SK-N-SH (cell line): Measurements from ENCODE around the gene WDR17. TPM values are rescaled to one million over a fixed set of nuclear protein-coding genes. Genes with fewer than 3 reads are reported as not detected.

Source experiments
- CTCF ChIA-PET: fragments of 300-600, 350-600 bp; formaldehyde crosslinking; extraction: SDS; loops from one replicate; lab custom pipeline; 2021; lab: Yijun Ruan, JAX
- POLR2A ChIA-PET: fragments of 350-600 bp; sonication (Branson Sonifier 250); formaldehyde crosslinking; extraction: SDS; loops from one replicate; lab custom pipeline; 2020; ENCODE audit warnings: antibody characterized with exemption, inconsistent platforms; lab: Yijun Ruan, JAX
- DNase-seq: peaks from one replicate; pipeline ENCODE4 v3.0.0; 2012
- H2AFZ ChIP-seq: fragments of 200-600 bp; sonication (generic); 2 replicates; pipeline ENCODE4 v1.8.1; 2016; ENCODE audit warnings: antibody characterized with exemption, mild to moderate bottlenecking, low read depth
- H3F3A ChIP-seq: fragments of 200-600 bp; sonication (generic); replicated peaks from 2 replicates; pipeline ENCODE3; 2016; ENCODE audit warnings: antibody characterized with exemption, mild to moderate bottlenecking; ENCODE audit not compliant: insufficient read depth
- H3K27ac ChIP-seq, 2 experiments: fragments of 200-500 bp in 1 of 2; fragments of 200-600 bp in 1 of 2; sonication (Bioruptor generic) in 1 of 2; sonication (generic), shearing (Covaris generic) in 1 of 2; 2 replicates each; pipeline versions ENCODE4 v1.5.1 to v1.6.1; 2014 to 2016; ENCODE audit warnings: low read depth in 2 of 2, inconsistent platforms in 1 of 2, low read length in 1 of 2, mild to moderate bottlenecking in 1 of 2, mixed read lengths in 1 of 2
- H3K27me3 ChIP-seq: fragments of 200-600 bp; sonication (generic), shearing (Covaris generic); 2 replicates; pipeline ENCODE4 v1.6.1; 2016; ENCODE audit warnings: mixed run types; ENCODE audit not compliant: insufficient read depth
- H3K36me3 ChIP-seq, 2 experiments: fragments of 200-500 bp in 1 of 2; fragments of 200-600 bp in 1 of 2; sonication (Bioruptor generic) in 1 of 2; sonication (generic) in 1 of 2; replicated peaks in 1 of 2; 2 replicates each; pipeline versions ENCODE3 to v1.5.1; 2014 to 2016; ENCODE audit warnings: low read length in 1 of 2, mild to moderate bottlenecking in 1 of 2; ENCODE audit not compliant: insufficient read depth in 2 of 2, control insufficient read depth in 1 of 2
- H3K4me1 ChIP-seq, 2 experiments: fragments of 200-500 bp in 1 of 2; fragments of 200-600 bp in 1 of 2; sonication (Bioruptor generic) in 1 of 2; sonication (generic), shearing (Covaris generic) in 1 of 2; 2 replicates each; pipeline versions ENCODE4 v1.5.1 to v1.6.1; 2014 to 2016; ENCODE audit warnings: low read depth in 1 of 2, low read length in 1 of 2, mixed run types in 1 of 2; ENCODE audit not compliant: insufficient read depth in 2 of 2, control insufficient read depth in 1 of 2
- H3K4me2 ChIP-seq: fragments of 200-600 bp; sonication (generic), shearing (Covaris generic); 2 replicates; pipeline ENCODE4 v1.6.1; 2017; ENCODE audit warnings: mixed run types
- H3K4me3 ChIP-seq, 2 experiments: fragments of 200-500 bp in 1 of 2; fragments of 200-600 bp in 1 of 2; sonication (Bioruptor generic) in 1 of 2; sonication (generic), shearing (Covaris generic) in 1 of 2; 2 replicates each; pipeline versions ENCODE4 v1.5.1 to v1.8.1; 2014 to 2016; ENCODE audit warnings: low read depth in 2 of 2, inconsistent platforms in 1 of 2, low read length in 1 of 2, mild to moderate bottlenecking in 1 of 2, mixed read lengths in 1 of 2, moderate library complexity in 1 of 2
- H3K79me2 ChIP-seq: fragments of 200-600 bp; sonication (generic); 2 replicates; pipeline ENCODE4 v1.8.1; 2017; ENCODE audit warnings: mild to moderate bottlenecking; ENCODE audit not compliant: insufficient read depth
- H3K9ac ChIP-seq: fragments of 200-600 bp; sonication (generic); 2 replicates; pipeline ENCODE4 v1.6.1; 2017; ENCODE audit warnings: mixed run types
- H3K9me2 ChIP-seq: fragments of 200-600 bp; sonication (generic); 2 replicates; pipeline ENCODE4 v1.6.1; 2017; ENCODE audit warnings: mixed run types
- H3K9me3 ChIP-seq: fragments of 200-600 bp; sonication (generic); 2 replicates; pipeline ENCODE4 v1.6.1; 2017; ENCODE audit warnings: mixed run types, mild to moderate bottlenecking, moderate library complexity
- H4K20me1 ChIP-seq: fragments of 200-600 bp; sonication (generic); 2 replicates; pipeline ENCODE4 v1.6.1; 2017; ENCODE audit warnings: mild to moderate bottlenecking, mixed run types; ENCODE audit not compliant: insufficient read depth
- CHD2 ChIP-seq: fragments of 150-350 bp; IDR thresholded peaks from 2 replicates; pipeline ENCODE4 v1.6.1; 2018; ENCODE audit warnings: low read length; ENCODE audit not compliant: partially characterized antibody
- NRF1 ChIP-seq: IDR thresholded peaks from 2 replicates; pipeline ENCODE4 v1.6.1; 2012; ENCODE audit warnings: low read depth, mild to moderate bottlenecking, low read length
- RAD21 ChIP-seq: IDR thresholded peaks from 2 replicates; pipeline ENCODE4 v1.6.1; 2012; ENCODE audit warnings: mild to moderate bottlenecking, low read length
- RCOR1 ChIP-seq: fragments of 150-350 bp; IDR thresholded peaks from 2 replicates; pipeline ENCODE4 v1.6.1; 2017; ENCODE audit warnings: antibody characterized with exemption, low read length
- RFX5 ChIP-seq: IDR thresholded peaks from 2 replicates; pipeline ENCODE4 v1.6.1; 2012; ENCODE audit warnings: mild to moderate bottlenecking, improper control_type of control experiment, low read length
- TEAD4 ChIP-seq: IDR thresholded peaks from 2 replicates; pipeline ENCODE4 v1.4.0; 2012; ENCODE audit warnings: mild to moderate bottlenecking, borderline replicate concordance; ENCODE audit not compliant: insufficient read depth
- WGBS: methylation state at CpG from one replicate; pipeline ENCODE4 v1.1.6; 2017; ENCODE audit warnings: low lambda C conversion rate; 5-methylcytosine and 5-hydroxymethylcytosine counted together
- polyA plus RNA-seq, 3 experiments: library from polyadenylated mRNA; depleted of rRNA; stranded (reverse); fragments of >200 nt; gene quantifications; 2 replicates each; pipeline ENCODE4 v1.2.3, GENCODE V29; 2012
- TF ChIP-seq, protein P1 (sequence below): fragments of 200-600 bp; sonication (generic); IDR thresholded peaks from 2 replicates; pipeline ENCODE4 v1.6.1; 2017; ENCODE audit warnings: antibody characterized with exemption, mild to moderate bottlenecking, moderate library complexity
- TF ChIP-seq, protein P2 (sequence below): IDR thresholded peaks from 2 replicates; pipeline ENCODE4 v1.4.0; 2012; ENCODE audit warnings: low read depth
- TF ChIP-seq, protein P3 (sequence below): fragments of 150-350 bp; IDR thresholded peaks from 2 replicates; pipeline ENCODE4 v1.6.1; 2016; ENCODE audit warnings: mild to moderate bottlenecking, low read depth, low read length
- TF ChIP-seq, protein P4 (sequence below): IDR thresholded peaks from 2 replicates; pipeline ENCODE4 v1.4.0; 2012; ENCODE audit warnings: low read depth, borderline replicate concordance
- TF ChIP-seq, protein P5 (sequence below): IDR thresholded peaks from 2 replicates; pipeline ENCODE4 v1.6.1; 2012; ENCODE audit warnings: mild to moderate bottlenecking, low read depth, low read length, moderate library complexity

Gene WDR17
- polyA plus RNA-seq, 1 of the 3 experiments (the other 2 are of a cell fraction) = 0.72 TPM

DNA sequence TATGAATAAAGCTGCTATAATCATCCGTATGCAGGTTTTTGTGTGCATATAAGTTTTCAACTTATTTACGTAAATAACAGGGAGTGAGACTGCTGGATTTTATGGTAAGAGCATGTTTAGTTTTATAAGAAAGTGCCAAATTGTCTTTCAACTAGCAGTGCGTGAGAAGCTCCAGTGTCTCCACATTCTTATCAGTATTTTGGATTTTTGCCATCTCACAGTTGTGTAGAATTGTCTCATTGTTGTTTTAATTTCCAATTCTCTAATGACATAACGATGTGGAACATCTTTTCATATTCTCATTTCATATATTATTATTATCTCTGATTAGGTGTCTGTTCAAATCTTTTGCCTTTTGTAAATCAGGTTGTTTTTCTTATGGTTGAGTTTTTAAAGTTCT lies 49.0 kb upstream of the WDR17 start:
- CTCF ChIA-PET = no interaction called here
- POLR2A ChIA-PET = no interaction called here
- H3K79me2 ChIP-seq = no peaks in the 10 kb centered on the region

More for the DNA sequence above, 49.0 kb upstream of the WDR17 start:
- WGBS = 33% methylated on average over 4 of the region's 4 CpGs
- Histone ChIP-seq H3K27me3 (no peaks in the 10 kb centered on the region; the same call in 1 of the 2 replicates), H3K9me2 (no peaks in the 10 kb centered on the region), H3K4me1 (no peaks in the 10 kb centered on the region), H3K27ac (no peak overlapping the region), H3K4me2 (no peak overlapping the region), H3K9me3 (no peaks in the 10 kb centered on the region), H4K20me1 (no peaks in the 10 kb centered on the region), H2AFZ (no peak overlapping the region), H3K9ac (no peak overlapping the region), H3K4me3 (no peak overlapping the region), H3F3A (no peaks in the 10 kb centered on the region), H3K36me3 (no peaks in the 10 kb centered on the region)
- no peak for DNase-seq
- TF ChIP-seq, protein P1, sequence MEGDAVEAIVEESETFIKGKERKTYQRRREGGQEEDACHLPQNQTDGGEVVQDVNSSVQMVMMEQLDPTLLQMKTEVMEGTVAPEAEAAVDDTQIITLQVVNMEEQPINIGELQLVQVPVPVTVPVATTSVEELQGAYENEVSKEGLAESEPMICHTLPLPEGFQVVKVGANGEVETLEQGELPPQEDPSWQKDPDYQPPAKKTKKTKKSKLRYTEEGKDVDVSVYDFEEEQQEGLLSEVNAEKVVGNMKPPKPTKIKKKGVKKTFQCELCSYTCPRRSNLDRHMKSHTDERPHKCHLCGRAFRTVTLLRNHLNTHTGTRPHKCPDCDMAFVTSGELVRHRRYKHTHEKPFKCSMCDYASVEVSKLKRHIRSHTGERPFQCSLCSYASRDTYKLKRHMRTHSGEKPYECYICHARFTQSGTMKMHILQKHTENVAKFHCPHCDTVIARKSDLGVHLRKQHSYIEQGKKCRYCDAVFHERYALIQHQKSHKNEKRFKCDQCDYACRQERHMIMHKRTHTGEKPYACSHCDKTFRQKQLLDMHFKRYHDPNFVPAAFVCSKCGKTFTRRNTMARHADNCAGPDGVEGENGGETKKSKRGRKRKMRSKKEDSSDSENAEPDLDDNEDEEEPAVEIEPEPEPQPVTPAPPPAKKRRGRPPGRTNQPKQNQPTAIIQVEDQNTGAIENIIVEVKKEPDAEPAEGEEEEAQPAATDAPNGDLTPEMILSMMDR = no peak
- TF ChIP-seq, protein P2, sequence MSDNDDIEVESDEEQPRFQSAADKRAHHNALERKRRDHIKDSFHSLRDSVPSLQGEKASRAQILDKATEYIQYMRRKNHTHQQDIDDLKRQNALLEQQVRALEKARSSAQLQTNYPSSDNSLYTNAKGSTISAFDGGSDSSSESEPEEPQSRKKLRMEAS = no peak
- no peak for TF ChIP-seq RFX5
- no peak for TF ChIP-seq RCOR1
- TF ChIP-seq, protein P3, sequence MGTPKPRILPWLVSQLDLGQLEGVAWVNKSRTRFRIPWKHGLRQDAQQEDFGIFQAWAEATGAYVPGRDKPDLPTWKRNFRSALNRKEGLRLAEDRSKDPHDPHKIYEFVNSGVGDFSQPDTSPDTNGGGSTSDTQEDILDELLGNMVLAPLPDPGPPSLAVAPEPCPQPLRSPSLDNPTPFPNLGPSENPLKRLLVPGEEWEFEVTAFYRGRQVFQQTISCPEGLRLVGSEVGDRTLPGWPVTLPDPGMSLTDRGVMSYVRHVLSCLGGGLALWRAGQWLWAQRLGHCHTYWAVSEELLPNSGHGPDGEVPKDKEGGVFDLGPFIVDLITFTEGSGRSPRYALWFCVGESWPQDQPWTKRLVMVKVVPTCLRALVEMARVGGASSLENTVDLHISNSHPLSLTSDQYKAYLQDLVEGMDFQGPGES = no peak
- no peak for TF ChIP-seq CHD2
- TF ChIP-seq TEAD4 = no peak
- TF ChIP-seq, protein P4, sequence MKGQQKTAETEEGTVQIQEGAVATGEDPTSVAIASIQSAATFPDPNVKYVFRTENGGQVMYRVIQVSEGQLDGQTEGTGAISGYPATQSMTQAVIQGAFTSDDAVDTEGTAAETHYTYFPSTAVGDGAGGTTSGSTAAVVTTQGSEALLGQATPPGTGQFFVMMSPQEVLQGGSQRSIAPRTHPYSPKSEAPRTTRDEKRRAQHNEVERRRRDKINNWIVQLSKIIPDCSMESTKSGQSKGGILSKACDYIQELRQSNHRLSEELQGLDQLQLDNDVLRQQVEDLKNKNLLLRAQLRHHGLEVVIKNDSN = no peak
- no peak for TF ChIP-seq RAD21
- TF ChIP-seq, protein P5, sequence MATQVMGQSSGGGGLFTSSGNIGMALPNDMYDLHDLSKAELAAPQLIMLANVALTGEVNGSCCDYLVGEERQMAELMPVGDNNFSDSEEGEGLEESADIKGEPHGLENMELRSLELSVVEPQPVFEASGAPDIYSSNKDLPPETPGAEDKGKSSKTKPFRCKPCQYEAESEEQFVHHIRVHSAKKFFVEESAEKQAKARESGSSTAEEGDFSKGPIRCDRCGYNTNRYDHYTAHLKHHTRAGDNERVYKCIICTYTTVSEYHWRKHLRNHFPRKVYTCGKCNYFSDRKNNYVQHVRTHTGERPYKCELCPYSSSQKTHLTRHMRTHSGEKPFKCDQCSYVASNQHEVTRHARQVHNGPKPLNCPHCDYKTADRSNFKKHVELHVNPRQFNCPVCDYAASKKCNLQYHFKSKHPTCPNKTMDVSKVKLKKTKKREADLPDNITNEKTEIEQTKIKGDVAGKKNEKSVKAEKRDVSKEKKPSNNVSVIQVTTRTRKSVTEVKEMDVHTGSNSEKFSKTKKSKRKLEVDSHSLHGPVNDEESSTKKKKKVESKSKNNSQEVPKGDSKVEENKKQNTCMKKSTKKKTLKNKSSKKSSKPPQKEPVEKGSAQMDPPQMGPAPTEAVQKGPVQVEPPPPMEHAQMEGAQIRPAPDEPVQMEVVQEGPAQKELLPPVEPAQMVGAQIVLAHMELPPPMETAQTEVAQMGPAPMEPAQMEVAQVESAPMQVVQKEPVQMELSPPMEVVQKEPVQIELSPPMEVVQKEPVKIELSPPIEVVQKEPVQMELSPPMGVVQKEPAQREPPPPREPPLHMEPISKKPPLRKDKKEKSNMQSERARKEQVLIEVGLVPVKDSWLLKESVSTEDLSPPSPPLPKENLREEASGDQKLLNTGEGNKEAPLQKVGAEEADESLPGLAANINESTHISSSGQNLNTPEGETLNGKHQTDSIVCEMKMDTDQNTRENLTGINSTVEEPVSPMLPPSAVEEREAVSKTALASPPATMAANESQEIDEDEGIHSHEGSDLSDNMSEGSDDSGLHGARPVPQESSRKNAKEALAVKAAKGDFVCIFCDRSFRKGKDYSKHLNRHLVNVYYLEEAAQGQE = no peak
- no peak for TF ChIP-seq NRF1
